Hepatocyte (in vitro differentiated cells): ENCODE results near the gene CUX1. TPM values are rescaled to one million over a fixed set of nuclear protein-coding genes. Genes with fewer than 3 reads are reported as not detected.

Experiments used
- DNase-seq: peaks from one replicate; pipeline ENCODE4 v3.0.0-alpha.2; 2016; ENCODE audit warnings: low spot score
- H2AFZ ChIP-seq: fragments of 200-600 bp; sonication (generic); 2 replicates; pipeline ENCODE4 v1.6.0; 2016; ENCODE audit warnings: antibody characterized with exemption, mild to moderate bottlenecking
- H3K27ac ChIP-seq: fragments of 200-600 bp; sonication (generic); 2 replicates; pipeline ENCODE4 v1.5.1; 2016; ENCODE audit warnings: mild to moderate bottlenecking
- H3K27me3 ChIP-seq: fragments of 200-600 bp; sonication (generic); 2 replicates; pipeline ENCODE4 v1.6.1; 2016
- H3K36me3 ChIP-seq: fragments of 200-600 bp; sonication (generic); replicated peaks from 2 replicates; pipeline ENCODE4 v1.5.1; 2016; ENCODE audit warnings: low read depth; ENCODE audit not compliant: insufficient read depth
- H3K4me1 ChIP-seq: fragments of 200-600 bp; sonication (generic); 2 replicates; pipeline ENCODE4 v1.5.1; 2016; ENCODE audit warnings: mild to moderate bottlenecking, moderate library complexity; ENCODE audit not compliant: insufficient read depth
- H3K4me2 ChIP-seq: fragments of 200-600 bp; sonication (generic); 2 replicates; pipeline ENCODE4 v1.6.0; 2016
- H3K4me3 ChIP-seq: fragments of 200-600 bp; sonication (generic); 2 replicates; pipeline ENCODE4 v1.5.1; 2016; ENCODE audit warnings: mild to moderate bottlenecking
- H3K79me2 ChIP-seq: fragments of 200-600 bp; sonication (generic); 2 replicates; pipeline ENCODE4 v1.6.0; 2017; ENCODE audit warnings: mild to moderate bottlenecking
- H3K9me2 ChIP-seq: fragments of 200-600 bp; sonication (generic); replicated peaks from 2 replicates; pipeline ENCODE4 v1.6.0; 2017; ENCODE audit warnings: mild to moderate bottlenecking; ENCODE audit not compliant: insufficient read depth
- H3K9me3 ChIP-seq: fragments of 200-600 bp; sonication (generic); 2 replicates; pipeline ENCODE4 v1.5.1; 2016; ENCODE audit warnings: low read depth, mild to moderate bottlenecking
- H4K20me1 ChIP-seq: fragments of 200-600 bp; sonication (generic); 2 replicates; pipeline ENCODE4 v1.6.0; 2016; ENCODE audit warnings: mild to moderate bottlenecking; ENCODE audit not compliant: insufficient read depth, poor library complexity, severe bottlenecking
- CTCF ChIP-seq: fragments of 200-600 bp; sonication (generic); IDR thresholded peaks from 2 replicates; pipeline ENCODE4 v1.5.1; 2016; ENCODE audit warnings: antibody characterized with exemption, mild to moderate bottlenecking; ENCODE audit not compliant: poor library complexity
- EZH2 ChIP-seq: fragments of 200-600 bp; sonication (generic); IDR thresholded peaks from 2 replicates; pipeline ENCODE4 v1.6.1; 2016; ENCODE audit warnings: antibody characterized with exemption, mild to moderate bottlenecking, borderline replicate concordance
- EZH2phosphoT487 ChIP-seq: fragments of 200-600 bp; sonication (generic); IDR thresholded peaks from one replicate; pipeline ENCODE4 v1.6.1; 2018; ENCODE audit warnings: antibody characterized with exemption, mild to moderate bottlenecking, low read depth, moderate library complexity; ENCODE audit not compliant: unreplicated experiment, severe bottlenecking
- WGBS: methylation state at CpG from one replicate; pipeline ENCODE4 v1.1.6; 2016; ENCODE audit warnings: low lambda C conversion rate; ENCODE audit errors: missing lambda C conversion rate; 5-methylcytosine and 5-hydroxymethylcytosine counted together
- polyA plus RNA-seq: library from polyadenylated mRNA; unstranded; fragments of >200 nt; fragmentation: Nextera tagmentation; extraction: Ambion mirVana; gene quantifications from 2 replicates; pipeline ENCODE4 v1.2.1, GENCODE V29; 2016
- total RNA-seq: library from RNA; depleted of rRNA; stranded (reverse); fragments of >200 nt; gene quantifications from 2 replicates; pipeline ENCODE4 v1.2.3, GENCODE V29; 2014

CUX1 gene
- total and polyA plus RNA-seq, 2 experiments from 2014 or later, result 60.1 to 76.8 TPM

- Histone ChIP-seq H3K79me2 (peaks cover 11% of the 10 kb centered on the region), H3K27me3 (no peaks in the 10 kb centered on the region), H4K20me1 (no peaks in the 10 kb centered on the region), H3K4me3 (no peak overlapping the region), H3K4me1 (peaks cover 13% of the 10 kb centered on the region), H3K4me2 (no peak overlapping the region), H3K27ac (no peak overlapping the region), H3K36me3 (no peaks in the 10 kb centered on the region), H3K9me2 (no peaks in the 10 kb centered on the region), H3K9me3 (no peaks in the 10 kb centered on the region), H2AFZ (no peak overlapping the region)
- 88% methylated on average over 11 of the region's 11 CpGs for WGBS
- DNase-seq, result no peak
- TF ChIP-seq CTCF (no peak), EZH2 (no peak), EZH2phosphoT487 (no peak)
Observed at GRCh38 chr7:102101926-102102325, 284.5 kb downstream of the CUX1 start.

DNA sequence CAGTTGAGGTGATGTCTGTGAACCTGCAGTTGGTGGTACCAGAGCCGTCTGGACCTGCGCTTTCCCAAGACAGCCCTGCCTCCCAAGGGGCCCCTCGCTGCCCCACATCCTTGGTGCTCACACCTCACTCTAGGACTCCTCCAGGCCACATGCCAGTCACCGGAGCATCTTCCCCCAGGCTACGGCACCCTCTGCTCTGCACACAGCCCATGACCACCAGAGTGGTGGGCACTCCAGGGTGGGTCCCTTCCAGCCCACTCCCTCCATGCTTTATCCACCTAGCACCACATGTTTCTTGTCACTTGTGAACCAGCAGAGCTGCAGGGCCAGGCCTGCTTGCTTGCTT lies 285.6 kb downstream of the CUX1 start:
- no peak overlapping the region for H3K27ac ChIP-seq
- no peaks in the 10 kb centered on the region for H3K9me3 ChIP-seq
- no peaks in the 10 kb centered on the region for H3K27me3 ChIP-seq
- H3K9me2 ChIP-seq, result no peaks in the 10 kb centered on the region
- DNase-seq, result no peak
- no peak overlapping the region for H2AFZ ChIP-seq
- TF ChIP-seq EZH2, result no peak
- no peak for TF ChIP-seq EZH2phosphoT487
- TF ChIP-seq CTCF, result no peak
- H3K4me1 ChIP-seq, result peaks cover 4% of the 10 kb centered on the region
- H4K20me1 ChIP-seq, result no peaks in the 10 kb centered on the region
- WGBS, result 86% methylated on average over 5 of the region's 5 CpGs
- H3K36me3 ChIP-seq, result no peaks in the 10 kb centered on the region
- H3K4me3 ChIP-seq, result no peak overlapping the region
- H3K79me2 ChIP-seq, result peaks cover 9% of the 10 kb centered on the region
- H3K4me2 ChIP-seq, result no peak overlapping the region

GRCh38 chr7:102104245-102104644 lies 286.8 kb downstream of the CUX1 start:
- Histone ChIP-seq H3K27ac (no peak overlapping the region), H3K4me2 (no peak overlapping the region), H3K9me3 (no peaks in the 10 kb centered on the region), H3K9me2 (no peaks in the 10 kb centered on the region), H2AFZ (no peak overlapping the region), H3K27me3 (no peaks in the 10 kb centered on the region), H3K79me2 (peaks cover 9% of the 10 kb centered on the region), H3K36me3 (no peaks in the 10 kb centered on the region), H3K4me1 (no peaks in the 10 kb centered on the region), H3K4me3 (no peak overlapping the region), H4K20me1 (no peaks in the 10 kb centered on the region)
- no peak for DNase-seq
- no peak for TF ChIP-seq EZH2
- TF ChIP-seq EZH2phosphoT487, result no peak
- no peak for TF ChIP-seq CTCF
- WGBS, result 92% methylated on average over 5 of the region's 5 CpGs

DNA sequence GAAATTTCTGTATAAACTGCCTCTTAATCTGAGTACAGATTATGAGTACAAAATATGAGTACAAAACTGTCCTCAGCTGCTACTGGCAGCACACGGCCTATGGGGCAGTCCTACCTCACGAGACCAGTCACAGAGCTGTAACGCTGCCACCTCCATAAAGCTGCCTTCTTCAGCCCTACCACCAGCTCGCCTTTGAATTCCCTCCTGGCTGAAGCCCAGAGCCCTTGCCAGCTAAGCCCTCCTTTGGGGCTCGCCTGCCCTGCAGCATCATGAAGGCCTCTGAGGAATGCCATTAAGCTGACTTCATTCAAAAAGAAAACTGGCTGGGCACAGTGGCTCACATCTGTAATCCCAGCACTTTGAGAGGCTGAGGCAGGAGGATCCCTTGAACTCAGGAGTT lies 289.2 kb downstream of the CUX1 start:
- H2AFZ ChIP-seq, result no peak overlapping the region
- 91% methylated on average over 5 of the region's 5 CpGs for WGBS

More for the DNA sequence above, 289.2 kb downstream of the CUX1 start:
- Histone ChIP-seq H3K27me3 (no peaks in the 10 kb centered on the region), H3K27ac (no peak overlapping the region), H3K9me2 (no peaks in the 10 kb centered on the region), H3K4me1 (no peaks in the 10 kb centered on the region), H3K4me3 (no peak overlapping the region), H4K20me1 (no peaks in the 10 kb centered on the region), H3K36me3 (no peaks in the 10 kb centered on the region), H3K4me2 (no peak overlapping the region), H3K9me3 (no peaks in the 10 kb centered on the region), H3K79me2 (no peaks in the 10 kb centered on the region)
- no peak for DNase-seq
- TF ChIP-seq EZH2phosphoT487 (no peak), CTCF (no peak), EZH2 (no peak)
